Astrocyte (in vitro differentiated cells and primary cell): ENCODE results near the gene UFL1. TPM values are rescaled to one million over a fixed set of nuclear protein-coding genes. Genes with fewer than 3 reads are reported as not detected.
"Not testable (repeated sequence)": the region's sequence is repeated elsewhere in the genome, so short reads cannot be mapped to it uniquely, and the experiment has no call there.

Experiments
- DNase-seq: peaks from one replicate; pipeline ENCODE4 v3.0.0-alpha.2; 2010; ENCODE audit warnings: low read depth
- FAIRE-seq: peaks from 2 replicates; lab custom pipeline; 2011; peaks lifted over from hg19 to GRCh38; lab: Jason Lieb, UNC
- H2AFZ ChIP-seq: 2 replicates; pipeline ENCODE4 v1.6.0; 2012; ENCODE audit warnings: low read depth, low read length, inconsistent platforms
- H3K27ac ChIP-seq: 2 replicates; pipeline ENCODE4 v1.5.1; 2011; ENCODE audit warnings: low read depth, low read length, inconsistent platforms
- H3K27me3 ChIP-seq: 2 replicates; pipeline ENCODE4 v1.6.0; 2011; ENCODE audit warnings: low read length, inconsistent platforms; ENCODE audit not compliant: insufficient read depth
- H3K36me3 ChIP-seq: 2 replicates; pipeline ENCODE4 v1.5.1; 2011; ENCODE audit warnings: low read length, inconsistent platforms; ENCODE audit not compliant: insufficient read depth
- H3K4me1 ChIP-seq: 2 replicates; pipeline ENCODE4 v1.5.1; 2011; ENCODE audit warnings: low read length, inconsistent platforms; ENCODE audit not compliant: insufficient read depth
- H3K4me2 ChIP-seq: 2 replicates; pipeline ENCODE4 v1.6.0; 2012; ENCODE audit warnings: low read length, inconsistent platforms
- H3K4me3 ChIP-seq: 2 replicates; pipeline ENCODE4 v1.5.1; 2011; ENCODE audit warnings: low read depth, mild to moderate bottlenecking, low read length, inconsistent platforms; ENCODE audit not compliant: insufficient read depth
- H3K79me2 ChIP-seq: 2 replicates; pipeline ENCODE4 v1.6.0; 2012; ENCODE audit warnings: mild to moderate bottlenecking, low read length, inconsistent platforms; ENCODE audit not compliant: insufficient read depth
- H3K9ac ChIP-seq: 2 replicates; pipeline ENCODE4 v1.6.0; 2012; ENCODE audit warnings: mild to moderate bottlenecking, low read length, inconsistent platforms
- H3K9me3 ChIP-seq: 2 replicates; pipeline ENCODE4 v1.5.1; 2012; ENCODE audit warnings: low read depth, mild to moderate bottlenecking, low read length, inconsistent platforms; ENCODE audit not compliant: insufficient read depth
- H4K20me1 ChIP-seq: 2 replicates; pipeline ENCODE4 v1.6.0; 2012; ENCODE audit warnings: low read length, inconsistent platforms; ENCODE audit not compliant: insufficient read depth
- H3K27ac Mint-ChIP-seq: one replicate; pipeline ENCODE4 v1.8.0; 2021; ENCODE audit warnings: mild to moderate bottlenecking, mixed read lengths; ENCODE audit not compliant: unreplicated experiment
- H3K27me3 Mint-ChIP-seq: one replicate; pipeline ENCODE4 v1.8.0; 2021; ENCODE audit warnings: low read depth, mixed read lengths; ENCODE audit not compliant: unreplicated experiment
- H3K36me3 Mint-ChIP-seq: one replicate; pipeline ENCODE4 v1.8.0; 2021; ENCODE audit warnings: low read depth, mixed read lengths; ENCODE audit not compliant: unreplicated experiment
- H3K4me1 Mint-ChIP-seq: one replicate; pipeline ENCODE4 v1.8.0; 2021; ENCODE audit warnings: low read depth, mixed read lengths; ENCODE audit not compliant: unreplicated experiment
- H3K4me3 Mint-ChIP-seq: one replicate; pipeline ENCODE4 v1.8.0; 2021; ENCODE audit warnings: mild to moderate bottlenecking, moderate library complexity, mixed read lengths; ENCODE audit not compliant: unreplicated experiment
- H3K9me3 Mint-ChIP-seq: one replicate; pipeline ENCODE4 v1.8.0; 2021; ENCODE audit warnings: mild to moderate bottlenecking, mixed read lengths; ENCODE audit not compliant: unreplicated experiment
- EZH2 ChIP-seq: IDR thresholded peaks from 2 replicates; pipeline ENCODE4 v1.6.1; 2012; ENCODE audit warnings: mild to moderate bottlenecking, low read length, inconsistent platforms; ENCODE audit not compliant: insufficient read depth
- total RNA-seq: library from RNA; stranded (reverse); gene quantifications from 2 replicates; pipeline ENCODE4 v1.2.1, GENCODE V29; 2021
- TF ChIP-seq, protein P1 (sequence below): IDR thresholded peaks from 2 replicates; pipeline ENCODE4 v1.5.1; 2011; ENCODE audit warnings: low read depth, mild to moderate bottlenecking, inconsistent platforms, low read length, moderate library complexity; ENCODE audit not compliant: insufficient read depth

UFL1 gene
- total RNA-seq, 1 donor from 2014 or later: 19.5 TPM

DNA sequence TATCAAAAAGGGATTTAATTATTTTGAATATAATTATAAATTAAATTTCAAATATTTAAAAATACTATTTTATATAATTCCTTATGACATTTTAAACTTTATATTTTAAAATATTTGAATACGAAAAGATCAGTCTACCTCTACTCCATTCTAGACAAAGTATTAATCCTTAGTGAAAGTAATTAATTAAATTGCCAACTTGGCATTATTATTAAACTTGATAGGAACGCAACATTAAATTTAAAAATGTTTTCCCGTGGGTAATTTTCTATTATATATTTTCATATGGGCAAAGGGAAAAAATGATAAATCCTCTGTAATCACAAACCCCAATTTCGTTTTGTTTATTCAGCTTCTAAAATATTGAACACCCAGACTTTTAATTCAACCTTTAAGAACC lies 33.0 kb downstream of the UFL1 start:
- no peak overlapping the region for H3K4me3 Mint-ChIP-seq
- TF ChIP-seq, protein P1, sequence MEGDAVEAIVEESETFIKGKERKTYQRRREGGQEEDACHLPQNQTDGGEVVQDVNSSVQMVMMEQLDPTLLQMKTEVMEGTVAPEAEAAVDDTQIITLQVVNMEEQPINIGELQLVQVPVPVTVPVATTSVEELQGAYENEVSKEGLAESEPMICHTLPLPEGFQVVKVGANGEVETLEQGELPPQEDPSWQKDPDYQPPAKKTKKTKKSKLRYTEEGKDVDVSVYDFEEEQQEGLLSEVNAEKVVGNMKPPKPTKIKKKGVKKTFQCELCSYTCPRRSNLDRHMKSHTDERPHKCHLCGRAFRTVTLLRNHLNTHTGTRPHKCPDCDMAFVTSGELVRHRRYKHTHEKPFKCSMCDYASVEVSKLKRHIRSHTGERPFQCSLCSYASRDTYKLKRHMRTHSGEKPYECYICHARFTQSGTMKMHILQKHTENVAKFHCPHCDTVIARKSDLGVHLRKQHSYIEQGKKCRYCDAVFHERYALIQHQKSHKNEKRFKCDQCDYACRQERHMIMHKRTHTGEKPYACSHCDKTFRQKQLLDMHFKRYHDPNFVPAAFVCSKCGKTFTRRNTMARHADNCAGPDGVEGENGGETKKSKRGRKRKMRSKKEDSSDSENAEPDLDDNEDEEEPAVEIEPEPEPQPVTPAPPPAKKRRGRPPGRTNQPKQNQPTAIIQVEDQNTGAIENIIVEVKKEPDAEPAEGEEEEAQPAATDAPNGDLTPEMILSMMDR: no peak
- no peak for TF ChIP-seq EZH2

GRCh38 chr6:96559740-96560139 lies 38.1 kb downstream of the UFL1 start:
- H3K27me3 ChIP-seq, H3K9me3 Mint-ChIP-seq, H3K36me3 ChIP-seq, H3K4me3 Mint-ChIP-seq, H3K27me3 Mint-ChIP-seq, H2AFZ ChIP-seq, H3K27ac Mint-ChIP-seq, H3K4me2 ChIP-seq, H4K20me1 ChIP-seq, H3K4me3 ChIP-seq, H3K4me1 Mint-ChIP-seq, H3K79me2 ChIP-seq, H3K9me3 ChIP-seq, H3K4me1 ChIP-seq, H3K9ac ChIP-seq, H3K27ac ChIP-seq, FAIRE-seq, DNase-seq, H3K36me3 Mint-ChIP-seq: not testable (repeated sequence)

More for the DNA sequence above, 33.0 kb downstream of the UFL1 start:
- Mint-ChIP-seq H3K27me3 (no peaks in the 10 kb centered on the region), H3K36me3 (peaks cover 14% of the 10 kb centered on the region), H3K4me1 (no peaks in the 10 kb centered on the region), H3K9me3 (no peaks in the 10 kb centered on the region), H3K27ac (no peak overlapping the region)
- DNase-seq (no peak), FAIRE-seq (no peak)
- Histone ChIP-seq H4K20me1 (no peaks in the 10 kb centered on the region), H3K27me3 (no peaks in the 10 kb centered on the region), H3K4me1 (no peaks in the 10 kb centered on the region), H3K9me3 (no peaks in the 10 kb centered on the region), H3K36me3 (peaks cover 38% of the 10 kb centered on the region), H2AFZ (no peak overlapping the region), H3K4me2 (no peak overlapping the region), H3K4me3 (no peak overlapping the region), H3K27ac (no peak overlapping the region), H3K9ac (no peak overlapping the region), H3K79me2 (no peaks in the 10 kb centered on the region)

GRCh38 chr6:96562886-96563285 lies 41.3 kb downstream of the UFL1 start, which contains the start of gene FHL5:
FHL5 (plus strand) TSS chr6:96563128; CDS start chr6:96603614, 40,486 bp downstream.
- H3K9me3 Mint-ChIP-seq: no peaks in the 10 kb centered on the region
- H3K4me1 Mint-ChIP-seq: no peaks in the 10 kb centered on the region
- TF ChIP-seq EZH2: no peak
- TF ChIP-seq, protein P1: no peak

More at GRCh38 chr6:96562886-96563285, 41.3 kb downstream of the UFL1 start, which contains the start of gene FHL5:
- H3K27ac ChIP-seq: no peak within 1 kb of the TSS
- no peaks in the 10 kb centered on the region for H3K79me2 ChIP-seq
- FAIRE-seq: no peak
- Mint-ChIP-seq H3K36me3 (no peaks in the 10 kb centered on the region), H3K27ac (no peak within 1 kb of the TSS), H3K4me3 (no peak within 1 kb of the TSS), H3K27me3 (no peaks in the 10 kb centered on the region)
- no peak within 1 kb of the TSS for H3K4me3 ChIP-seq
- no peaks in the 10 kb centered on the region for H3K9me3 ChIP-seq
- no peaks in the 10 kb centered on the region for H3K36me3 ChIP-seq
- no peak within 1 kb of the TSS for H3K4me2 ChIP-seq
- DNase-seq: no peak
- H3K27me3 ChIP-seq: no peaks in the 10 kb centered on the region
- no peak within 1 kb of the TSS for H3K9ac ChIP-seq
- no peak within 1 kb of the TSS for H2AFZ ChIP-seq
- no peaks in the 10 kb centered on the region for H3K4me1 ChIP-seq
- no peaks in the 10 kb centered on the region for H4K20me1 ChIP-seq
